HG03060 (cell line): Measurements from ENCODE around the gene PSMB7.

Experiments used
- ATAC-seq: cut with Tn5 transposase; IDR thresholded peaks from one replicate; pipeline ENCODE4 v1.9.1; 2021; ENCODE audit warnings: low read depth, moderate number of reproducible peaks; ENCODE audit not compliant: unreplicated experiment

PSMB7 gene

DNA sequence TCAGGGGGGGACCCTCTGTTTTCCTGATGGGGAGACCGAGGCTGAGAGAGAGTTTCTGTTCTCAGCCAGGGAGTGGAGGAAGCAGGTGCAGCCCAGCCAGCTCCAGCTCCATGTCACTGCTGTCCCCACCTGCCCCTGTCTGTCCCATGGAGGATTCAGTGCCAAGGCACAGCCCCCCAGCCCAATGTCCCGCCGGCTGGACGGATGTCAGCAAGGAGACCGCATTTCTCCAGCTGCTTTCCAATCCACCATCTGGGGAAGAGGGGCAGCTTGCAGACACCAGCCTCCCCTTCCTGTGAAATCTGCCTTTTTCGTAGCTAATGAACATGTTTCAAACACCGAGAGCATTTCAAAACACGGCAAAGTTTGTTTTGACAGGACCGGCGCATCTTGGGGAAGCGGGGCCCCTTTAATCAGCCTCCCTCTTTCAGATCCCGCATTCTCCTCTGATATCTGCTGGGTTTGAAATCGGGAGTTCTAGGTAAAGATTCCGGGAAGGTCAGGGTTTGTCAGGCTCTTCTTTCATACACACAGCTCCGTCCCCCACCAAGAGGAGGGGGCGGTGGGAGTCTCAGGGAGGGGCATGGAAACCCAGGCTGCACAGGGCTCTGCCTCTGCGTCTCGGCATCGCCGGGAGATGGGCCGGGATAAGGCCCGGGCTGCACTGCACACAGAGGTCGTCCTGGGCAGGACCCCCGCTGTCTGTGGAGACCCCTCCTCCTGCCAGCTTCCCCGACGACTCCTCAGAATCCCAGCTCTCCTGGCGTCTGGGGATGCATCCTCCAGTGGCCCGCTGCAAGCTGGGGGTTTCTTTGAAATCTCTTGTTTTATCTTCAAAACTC, 82.7 kb downstream of the PSMB7 start:
- ATAC-seq, result no peak

- no peak for ATAC-seq
Observed at GRCh38 chr9:124331580-124331979, 83.7 kb downstream of the PSMB7 start.

DNA sequence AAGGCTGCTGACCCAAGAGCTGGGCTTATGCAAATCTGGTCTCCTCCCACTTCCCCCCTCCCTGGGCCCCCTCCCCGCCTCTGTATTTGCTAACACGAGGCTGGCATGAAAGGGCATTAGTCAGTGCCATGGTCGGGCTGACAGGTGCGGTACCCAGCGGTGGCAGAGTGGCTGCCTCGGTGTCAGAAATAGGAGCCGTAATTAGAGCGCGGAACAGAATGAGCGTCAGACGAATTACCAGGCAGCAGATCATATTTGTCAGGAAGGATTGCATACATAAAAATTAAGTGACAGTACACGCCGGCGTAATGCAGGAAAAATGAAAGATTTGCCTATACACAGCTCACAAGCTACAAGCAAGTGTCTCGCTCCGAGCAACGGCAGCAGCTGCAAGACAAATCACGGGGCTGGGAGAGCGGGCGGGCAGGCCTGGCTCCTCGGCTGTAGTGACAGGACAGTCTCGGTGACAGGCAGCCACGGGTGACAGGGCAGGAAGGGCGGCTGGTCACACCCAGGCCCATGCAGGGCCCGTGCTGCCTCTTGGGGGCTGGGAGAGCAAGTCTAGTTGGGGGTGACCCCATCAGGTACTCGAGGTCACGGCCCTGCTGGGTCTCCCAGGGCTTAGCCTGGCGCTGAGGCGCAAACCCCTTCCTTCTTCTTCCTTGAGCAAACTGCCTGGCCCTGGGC, 85.1 kb downstream of the PSMB7 start:
- no peak for ATAC-seq

- no peak for ATAC-seq
Observed at GRCh38 chr9:124329206-124329792, 85.9 kb downstream of the PSMB7 start.

DNA sequence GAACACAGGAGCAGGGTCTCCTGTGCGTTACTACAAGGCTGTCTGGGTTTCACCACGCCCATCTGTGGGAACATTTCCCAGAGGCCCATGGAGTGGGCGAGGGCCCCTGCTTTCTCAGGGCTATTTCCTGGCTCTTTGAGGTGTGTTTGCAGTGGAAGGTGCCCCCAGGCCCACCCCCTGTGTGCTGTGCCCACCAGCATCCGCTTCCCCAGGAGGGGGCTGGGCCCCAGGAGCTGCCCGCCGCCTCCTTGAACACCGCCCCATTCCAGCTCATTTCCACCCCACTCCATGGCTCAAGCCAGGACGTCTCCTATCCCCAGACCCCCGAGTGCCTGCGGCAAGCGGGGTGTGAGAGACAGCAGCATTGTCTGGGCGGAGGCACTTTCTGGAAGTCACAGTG, 87.0 kb downstream of the PSMB7 start:
- ATAC-seq, result no peak

DNA sequence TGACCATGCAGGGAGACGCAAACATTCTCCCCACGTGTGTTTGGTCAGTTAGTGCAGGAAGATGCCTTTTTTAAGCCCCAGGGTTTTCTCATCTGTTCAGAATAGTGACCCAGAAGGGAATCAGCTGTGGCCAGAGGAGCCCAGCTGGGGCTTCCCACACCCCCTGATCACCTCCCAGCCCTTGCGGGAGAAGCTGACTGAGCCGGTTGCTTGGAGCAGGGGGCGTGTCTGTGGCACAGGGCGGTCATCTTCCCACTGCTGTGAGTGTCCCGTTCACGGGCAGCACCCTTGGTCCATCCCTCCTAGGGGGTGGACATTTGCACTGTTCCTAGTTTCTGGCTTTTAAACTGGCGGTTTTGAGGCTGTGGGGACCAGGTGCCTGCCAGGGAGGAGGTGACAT, 87.8 kb downstream of the PSMB7 start:
- ATAC-seq, result no peak

DNA sequence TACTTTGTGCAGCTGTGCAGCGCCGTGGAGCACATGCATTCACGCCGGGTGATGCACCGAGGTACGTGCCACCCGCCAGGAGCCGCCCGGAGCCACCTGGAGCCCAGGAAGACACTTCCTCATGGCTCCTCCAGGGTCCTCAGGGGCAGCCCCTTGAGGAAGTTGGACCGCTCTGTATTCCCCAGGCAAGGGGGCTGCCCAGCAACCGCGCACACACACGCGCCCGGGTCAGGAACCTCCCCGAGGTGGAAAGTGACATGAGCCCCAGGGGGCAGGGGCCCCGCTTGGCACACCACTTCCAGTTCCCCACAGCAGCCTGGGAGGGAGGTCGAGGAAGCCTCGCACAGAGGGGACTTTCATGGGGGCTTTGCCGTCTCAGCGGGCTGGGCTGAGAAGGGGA, 88.9 kb downstream of the PSMB7 start:
- ATAC-seq, result no peak

DNA sequence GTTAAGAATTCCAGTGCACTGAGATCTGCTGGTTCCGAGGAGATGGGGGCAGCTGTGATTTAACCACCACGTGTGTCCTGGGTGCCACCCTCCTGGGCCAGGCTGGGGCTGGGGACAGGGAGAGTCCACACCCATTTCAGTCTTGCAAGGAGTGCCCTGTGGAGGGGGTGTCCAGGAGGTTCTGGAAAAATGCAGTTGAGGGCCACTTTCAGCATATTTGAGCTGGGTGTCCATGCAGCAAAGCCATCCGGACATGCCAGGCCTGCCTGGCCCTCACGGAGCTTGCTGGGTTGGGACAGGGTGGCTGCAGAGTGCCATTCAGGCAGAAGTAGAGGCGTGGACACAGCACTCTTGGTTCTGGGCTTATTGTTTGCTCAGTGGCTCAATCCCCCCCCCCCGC, 89.4 kb downstream of the PSMB7 start:
- no peak for ATAC-seq

GRCh38 chr9:124323904-124324303, 91.3 kb downstream of the PSMB7 start:
- ATAC-seq, result no peak

GRCh38 chr9:124322618-124323432, 92.4 kb downstream of the PSMB7 start:
- ATAC-seq, result no peak

GRCh38 chr9:124321935-124322334, 93.3 kb downstream of the PSMB7 start:
- ATAC-seq, result no peak

DNA sequence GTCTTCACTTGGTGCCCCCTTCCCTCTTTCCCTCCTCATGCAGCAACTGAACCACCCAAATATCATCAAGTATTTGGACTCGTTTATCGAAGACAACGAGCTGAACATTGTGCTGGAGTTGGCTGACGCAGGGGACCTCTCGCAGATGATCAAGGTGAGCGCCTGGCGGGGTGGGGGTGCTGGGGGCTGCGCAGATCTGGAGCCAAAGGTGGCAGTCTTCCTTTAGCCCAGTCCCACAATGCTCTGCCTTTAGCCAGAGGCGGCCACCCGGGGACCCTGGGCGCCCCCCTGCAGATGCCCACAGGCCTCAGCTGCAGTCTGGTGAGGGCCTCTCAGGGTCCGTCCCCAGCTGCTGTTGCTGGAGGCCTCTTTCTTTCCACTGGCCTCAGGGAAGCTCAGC, 93.8 kb downstream of the PSMB7 start:
- ATAC-seq, result no peak

GRCh38 chr9:124320062-124320973, 94.9 kb downstream of the PSMB7 start:
- ATAC-seq, result no peak

DNA sequence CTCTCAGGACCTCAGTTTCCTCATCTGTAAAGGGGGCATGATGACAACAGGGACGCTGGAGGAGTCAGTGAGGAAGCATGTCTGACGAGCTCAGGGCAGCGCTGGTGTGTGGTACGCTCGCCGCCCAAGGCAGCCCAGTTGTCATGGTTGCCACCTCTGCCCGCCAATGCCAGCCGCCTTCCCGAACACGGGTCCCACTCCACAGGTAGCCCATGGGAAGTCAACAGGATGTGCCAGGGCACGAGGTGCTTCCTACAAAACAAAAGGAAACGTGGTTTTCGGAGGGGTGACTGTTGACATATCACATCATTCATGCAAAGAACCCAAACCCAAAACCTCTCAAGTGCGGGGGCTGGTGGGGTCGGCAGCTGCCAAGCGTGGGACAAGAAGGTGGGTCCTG, 99.4 kb downstream of the PSMB7 start:
- ATAC-seq, result no peak

GRCh38 chr9:124313940-124314339, 101.3 kb downstream of the PSMB7 start:
- ATAC-seq, result no peak

- ATAC-seq, result no peak
Observed at GRCh38 chr9:124312290-124313265, 102.7 kb downstream of the PSMB7 start.

DNA sequence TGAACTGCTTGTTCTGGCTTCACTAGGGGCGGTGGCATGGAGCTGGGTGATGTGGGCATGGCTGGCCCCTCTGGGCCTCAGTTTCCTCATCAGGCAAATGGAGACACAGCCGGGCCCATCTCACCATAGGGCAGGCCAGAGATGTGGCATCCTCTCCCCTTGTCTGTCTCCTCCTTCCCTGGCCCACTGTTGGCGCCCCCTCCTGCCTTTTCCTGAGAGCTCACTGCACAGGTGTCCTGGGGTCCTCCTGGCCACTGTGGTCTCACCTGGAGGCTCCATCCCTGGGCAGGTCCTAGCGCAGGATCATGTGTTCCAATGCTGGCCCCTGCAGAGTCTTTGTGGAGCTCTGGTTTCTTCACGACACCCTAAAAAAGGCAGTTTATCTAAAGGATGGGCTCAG, 104.0 kb downstream of the PSMB7 start:
- no peak for ATAC-seq

GRCh38 chr9:124309667-124310084, 105.6 kb downstream of the PSMB7 start:
- no peak for ATAC-seq
